ENCODE measurements around the gene CAMK4.
"Not testable (repeated sequence)": the region's sequence is repeated elsewhere in the genome, so short reads cannot be mapped to it uniquely, and the experiment has no call there.

Gene CAMK4

GRCh38 chr5:111229871-111230810 lies 6.0 kb downstream of the CAMK4 start:
- no peak for DNase-seq

GRCh38 chr5:111231119-111231518 lies 6.9 kb downstream of the CAMK4 start:
- no peak for DNase-seq

GRCh38 chr5:111232311-111233051 lies 8.3 kb downstream of the CAMK4 start:
- DNase-seq, result no peak

- no peak for DNase-seq
These were observed 8.8 kb downstream of the CAMK4 start for GRCh38 chr5:111233052-111233374.

- no peak for DNase-seq
These were observed 9.9 kb downstream of the CAMK4 start for GRCh38 chr5:111234125-111234524.

GRCh38 chr5:111235635-111236034 lies 11.5 kb downstream of the CAMK4 start:
- no peak for DNase-seq

- no peak for DNase-seq
These were observed 12.2 kb downstream of the CAMK4 start for GRCh38 chr5:111236348-111236747.

- DNase-seq, result no peak
These were observed 12.8 kb downstream of the CAMK4 start for GRCh38 chr5:111236995-111237394.

- DNase-seq, result no peak
These were observed 13.3 kb downstream of the CAMK4 start for GRCh38 chr5:111237470-111237869.

- no peak for DNase-seq
These were observed 14.4 kb downstream of the CAMK4 start for GRCh38 chr5:111238431-111239225.

- no peak for DNase-seq
These were observed 17.5 kb downstream of the CAMK4 start for GRCh38 chr5:111241696-111242095.

- DNase-seq, result no peak
These were observed 18.4 kb downstream of the CAMK4 start for GRCh38 chr5:111242606-111243005.

GRCh38 chr5:111243318-111243717 lies 19.1 kb downstream of the CAMK4 start:
- no peak for DNase-seq

GRCh38 chr5:111245654-111246053 lies 21.5 kb downstream of the CAMK4 start:
- no peak for DNase-seq

- DNase-seq, result no peak
These were observed 22.3 kb downstream of the CAMK4 start for GRCh38 chr5:111246459-111246858.

GRCh38 chr5:111248571-111248970 lies 24.4 kb downstream of the CAMK4 start:
- DNase-seq, result no peak

- no peak for DNase-seq
These were observed 27.7 kb downstream of the CAMK4 start for GRCh38 chr5:111251921-111252320.

- DNase-seq, result no peak
These were observed 28.8 kb downstream of the CAMK4 start for GRCh38 chr5:111252799-111253545.

- DNase-seq, result peak; percentile 13
These were observed 30.4 kb downstream of the CAMK4 start for GRCh38 chr5:111254613-111255012.

- no peak for DNase-seq
These were observed 31.0 kb downstream of the CAMK4 start for GRCh38 chr5:111255169-111255568.

- DNase-seq, result no peak
These were observed 31.9 kb downstream of the CAMK4 start for GRCh38 chr5:111256128-111256527.

- not testable (repeated sequence) for DNase-seq
These were observed 33.4 kb downstream of the CAMK4 start for GRCh38 chr5:111257610-111258009.

GRCh38 chr5:111259636-111260035 lies 35.5 kb downstream of the CAMK4 start:
- DNase-seq, result no peak

Measured in activated effector memory CD4-positive, alpha-beta T cell treated with Interleukin-2 at 50 U/mL for 16 hours (primary cell).